HG03432 (cell line): ENCODE results near the gene PATZ1.

ENCODE experiments used
- ATAC-seq: cut with Tn5 transposase; IDR thresholded peaks from one replicate; pipeline ENCODE4 v1.9.1; 2021; ENCODE audit warnings: mild to moderate bottlenecking, moderate library complexity; ENCODE audit not compliant: unreplicated experiment

PATZ1 gene

GRCh38 chr22:31343235-31344191 lies 2.6 kb downstream of the PATZ1 start:
- no peak for ATAC-seq

DNA sequence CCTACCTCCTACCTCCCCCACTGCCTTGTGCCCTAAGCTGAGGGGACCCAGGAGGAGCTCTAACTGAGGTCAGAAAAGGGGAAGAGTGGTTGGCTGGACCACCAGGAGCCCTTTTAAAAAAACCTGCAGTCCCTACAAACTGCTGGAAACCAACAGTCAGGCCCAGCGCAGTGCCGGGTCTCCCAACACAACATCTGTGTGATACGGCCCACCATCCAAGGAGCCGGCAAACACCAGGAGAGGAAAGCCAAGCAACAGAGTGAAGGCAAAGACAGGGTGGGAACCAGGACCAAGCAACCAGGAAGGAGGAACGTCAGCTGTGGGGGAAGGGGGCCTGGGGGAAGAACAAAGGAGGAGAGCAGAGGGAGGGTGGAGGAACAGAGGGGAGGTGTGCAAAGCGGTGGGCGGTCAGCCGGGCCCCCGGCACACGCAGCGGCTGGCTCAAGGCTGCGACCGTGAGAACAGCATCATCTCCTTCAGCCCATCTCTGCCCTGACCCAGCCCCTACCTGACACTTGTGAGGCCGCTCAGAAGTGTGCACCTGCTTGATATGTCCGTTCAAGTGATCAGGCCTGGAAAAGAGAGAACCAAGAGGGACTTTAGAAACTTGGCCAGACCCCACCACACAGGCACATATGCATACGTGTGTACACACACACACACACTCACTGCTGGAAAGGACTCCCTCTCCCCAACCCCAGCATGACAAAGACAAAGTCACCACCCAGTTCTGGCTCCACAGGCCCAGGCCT lies 3.6 kb downstream of the PATZ1 start:
- no peak for ATAC-seq

DNA sequence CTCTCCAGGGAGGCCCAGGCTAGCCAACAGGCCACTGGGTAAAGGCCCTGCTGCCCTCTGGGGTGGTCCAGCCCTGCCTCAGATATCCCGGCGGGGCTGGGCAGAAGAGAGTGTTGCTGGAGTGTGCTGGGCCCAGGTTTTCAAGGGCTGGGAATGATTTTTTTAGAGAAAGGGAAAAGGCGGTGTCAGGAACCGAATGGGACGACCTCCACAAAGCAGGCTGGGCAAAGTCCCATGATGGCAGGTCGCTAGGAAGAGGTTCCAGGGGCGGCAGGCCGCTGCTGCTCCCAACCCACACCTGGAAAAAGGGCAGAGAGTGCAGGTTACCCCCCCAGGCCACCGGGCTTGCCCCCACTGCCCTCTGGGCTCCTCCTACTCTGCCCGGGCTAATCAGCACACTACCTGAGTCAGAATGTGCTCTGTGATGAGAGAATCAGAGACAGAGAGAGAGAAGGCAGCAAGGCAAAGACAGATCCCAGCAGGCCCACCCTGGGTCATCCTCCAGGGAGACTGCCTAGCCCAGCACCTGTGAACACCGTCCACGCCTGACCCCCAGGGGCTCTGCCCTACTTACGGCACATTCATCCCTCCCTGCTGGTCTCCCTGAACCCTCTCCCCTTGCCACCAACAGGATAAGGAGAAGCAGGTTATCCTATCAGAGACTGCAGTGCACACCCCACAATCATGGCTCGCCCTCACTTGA lies 4.6 kb downstream of the PATZ1 start:
- ATAC-seq, result no peak

- no peak for ATAC-seq
These were observed 5.3 kb downstream of the PATZ1 start for GRCh38 chr22:31340765-31341247.

- no peak for ATAC-seq
These were observed 5.8 kb downstream of the PATZ1 start for GRCh38 chr22:31340360-31340759.

DNA sequence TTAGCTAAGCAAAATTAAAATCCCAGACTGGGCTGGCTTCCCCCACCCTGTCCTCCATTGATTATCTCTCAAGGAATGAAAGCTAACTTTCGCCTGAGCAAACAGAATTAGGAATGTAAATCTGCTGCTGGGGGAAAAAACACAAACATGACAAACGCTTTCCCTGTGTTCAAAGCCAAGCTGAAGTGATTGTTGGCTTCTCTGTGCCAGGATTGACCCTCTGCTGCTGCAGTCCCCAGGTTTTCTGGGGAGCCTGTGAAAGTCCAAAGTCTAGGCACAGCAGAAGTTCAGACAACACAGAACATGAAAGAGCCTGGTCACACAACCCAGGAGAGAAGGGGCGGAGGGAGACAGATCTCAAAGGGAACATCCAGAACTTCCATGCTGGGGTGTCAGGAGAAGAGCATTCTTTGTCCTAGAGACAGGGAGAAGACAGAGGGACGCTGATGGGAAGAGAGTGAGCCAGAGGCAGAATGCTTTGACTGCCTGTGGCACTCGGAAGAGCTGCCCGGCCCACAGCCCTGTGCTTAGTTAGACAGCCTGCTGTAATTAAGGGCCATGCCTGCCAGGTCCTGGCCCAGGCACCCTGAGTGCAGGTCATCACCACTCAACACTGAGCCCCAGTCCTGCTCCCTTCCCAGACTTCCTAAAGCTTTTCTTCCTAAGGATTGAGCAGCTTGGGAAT lies 6.9 kb downstream of the PATZ1 start:
- no peak for ATAC-seq

DNA sequence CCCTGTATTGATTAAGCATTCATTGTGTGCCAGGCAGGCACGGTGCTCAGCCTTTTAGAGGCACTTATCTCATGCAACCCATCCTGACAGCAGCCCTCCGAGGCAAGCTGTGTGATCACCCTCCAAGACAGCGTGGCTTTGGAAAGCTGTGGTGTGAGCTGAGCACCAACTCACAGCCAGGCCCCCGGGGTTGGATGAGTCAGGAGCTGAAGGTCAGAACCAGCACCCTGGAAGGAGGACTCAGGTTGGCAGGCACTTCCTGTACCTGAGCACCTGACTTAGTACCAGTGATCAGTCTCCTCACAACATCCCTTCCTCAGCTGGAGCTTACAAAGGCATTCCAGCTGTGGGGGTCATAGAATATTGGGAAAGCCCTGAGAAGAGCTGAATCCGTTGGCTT lies 9.0 kb downstream of the PATZ1 start:
- no peak for ATAC-seq

- ATAC-seq, result no peak
These were observed 11.8 kb downstream of the PATZ1 start for GRCh38 chr22:31334329-31334728.

DNA sequence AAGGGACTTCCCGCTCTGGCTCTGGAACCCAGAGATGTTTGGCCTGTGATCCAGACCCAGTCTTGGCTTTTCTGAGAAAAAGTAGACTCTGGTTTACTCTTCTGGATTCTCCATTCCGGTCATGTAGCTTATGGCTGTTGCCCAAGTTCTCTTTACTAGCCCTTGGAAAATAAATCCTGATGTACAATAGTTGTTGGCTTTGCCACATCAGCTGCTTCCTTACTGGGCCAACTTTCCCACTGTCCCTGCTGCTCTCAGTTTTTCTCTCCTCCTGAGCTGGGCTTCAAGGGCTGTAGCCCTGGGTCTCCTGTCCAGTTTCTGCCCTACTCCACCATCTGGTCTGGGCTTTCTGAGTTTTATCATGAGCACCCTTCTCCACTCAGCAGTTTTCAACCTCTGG lies 12.5 kb downstream of the PATZ1 start:
- ATAC-seq, result no peak

DNA sequence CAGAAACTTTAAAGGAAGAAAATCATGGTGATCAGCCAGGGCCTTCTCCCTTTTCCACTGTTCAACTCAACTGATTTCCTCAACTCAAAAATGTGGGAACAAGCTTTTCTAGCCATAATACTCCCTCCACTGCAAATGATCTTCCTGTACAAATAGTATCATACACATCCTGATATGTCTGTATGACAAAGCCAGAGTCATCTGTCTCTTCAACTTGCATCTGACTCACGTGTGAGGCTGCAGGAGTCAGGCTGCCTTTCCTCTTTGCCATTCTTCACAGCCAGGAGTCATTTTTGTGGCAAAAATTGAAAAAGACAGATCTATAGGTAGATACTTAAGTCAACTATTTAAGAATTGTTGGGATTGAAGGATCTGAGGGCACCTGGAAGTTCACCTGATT lies 13.3 kb downstream of the PATZ1 start:
- ATAC-seq, result no peak

DNA sequence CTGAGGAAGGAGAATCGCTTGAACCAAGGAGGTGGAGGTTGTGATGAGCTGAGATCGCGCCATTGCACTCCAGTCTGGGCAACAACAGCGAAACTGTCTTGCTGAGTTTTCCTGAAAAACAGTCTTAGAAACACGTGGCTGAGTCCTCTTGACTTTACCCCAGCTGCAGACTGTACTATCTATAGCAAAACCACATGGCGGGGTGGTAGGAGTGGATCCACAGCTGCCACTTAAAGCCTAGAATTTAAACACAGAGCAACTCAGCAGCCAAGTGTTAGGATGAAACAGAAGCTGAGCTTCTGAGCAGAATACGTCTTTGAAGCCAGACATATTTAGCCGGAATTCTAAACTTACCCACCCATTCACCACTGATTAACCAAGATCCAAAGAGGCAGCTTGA lies 14.1 kb downstream of the PATZ1 start:
- no peak for ATAC-seq

GRCh38 chr22:31329453-31330215 lies 16.5 kb downstream of the PATZ1 start:
- ATAC-seq, result no peak

DNA sequence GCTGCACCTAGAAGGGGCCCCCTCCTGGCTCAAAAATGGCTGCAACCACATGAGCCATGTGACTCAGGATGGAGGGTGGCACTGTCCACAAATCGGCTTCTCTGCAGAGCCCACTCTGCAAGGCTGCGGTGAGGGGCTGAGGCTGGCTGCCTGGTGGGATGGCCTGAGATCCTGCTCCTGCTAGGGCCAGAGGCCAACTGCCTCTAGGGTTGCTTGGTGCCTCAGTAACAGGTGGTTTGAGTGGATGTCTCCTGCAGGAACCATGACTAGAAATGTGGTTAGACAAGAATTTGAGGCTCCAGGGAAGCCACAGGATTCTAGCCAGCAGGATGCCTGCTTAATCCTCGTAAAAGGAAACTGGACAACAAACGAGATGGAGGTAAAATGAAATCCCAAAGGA lies 17.1 kb downstream of the PATZ1 start:
- ATAC-seq, result no peak

- ATAC-seq, result no peak
These were observed 17.6 kb downstream of the PATZ1 start for GRCh38 chr22:31328544-31328960.

DNA sequence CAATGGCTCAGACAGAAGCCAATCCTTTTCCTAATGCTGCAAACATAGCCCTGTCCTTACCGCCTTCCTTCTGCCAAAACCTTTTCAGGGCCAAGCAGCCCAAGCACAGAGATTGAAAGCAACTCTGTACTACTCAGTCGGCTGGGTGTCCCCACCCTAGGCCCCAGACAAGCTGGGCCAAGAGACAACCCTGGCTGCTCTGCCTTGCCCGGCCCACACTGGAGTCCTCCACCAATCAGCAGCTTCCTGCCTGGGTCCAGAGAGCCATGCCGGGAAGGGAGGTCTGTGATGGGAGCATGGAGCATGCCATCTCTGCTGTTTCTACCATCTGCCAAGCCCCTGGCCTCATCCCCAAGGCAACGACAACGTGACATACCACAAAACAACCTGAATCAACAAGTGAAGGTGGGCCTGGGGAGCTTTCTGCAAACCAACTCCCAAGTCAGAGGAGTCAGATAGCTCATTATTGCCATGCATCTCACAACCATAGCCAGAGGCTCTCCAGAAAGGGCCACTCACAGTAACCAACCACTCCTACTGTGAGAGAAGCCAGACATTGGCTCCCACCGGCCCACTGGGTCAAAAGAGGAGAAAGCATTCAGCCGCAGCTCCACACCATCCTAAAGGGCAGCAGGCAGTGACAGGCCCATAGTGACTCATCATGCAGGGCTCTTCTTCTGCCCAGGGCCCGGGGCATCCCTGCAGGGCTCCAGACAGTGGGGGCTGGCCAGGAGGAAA lies 18.2 kb downstream of the PATZ1 start:
- no peak for ATAC-seq

DNA sequence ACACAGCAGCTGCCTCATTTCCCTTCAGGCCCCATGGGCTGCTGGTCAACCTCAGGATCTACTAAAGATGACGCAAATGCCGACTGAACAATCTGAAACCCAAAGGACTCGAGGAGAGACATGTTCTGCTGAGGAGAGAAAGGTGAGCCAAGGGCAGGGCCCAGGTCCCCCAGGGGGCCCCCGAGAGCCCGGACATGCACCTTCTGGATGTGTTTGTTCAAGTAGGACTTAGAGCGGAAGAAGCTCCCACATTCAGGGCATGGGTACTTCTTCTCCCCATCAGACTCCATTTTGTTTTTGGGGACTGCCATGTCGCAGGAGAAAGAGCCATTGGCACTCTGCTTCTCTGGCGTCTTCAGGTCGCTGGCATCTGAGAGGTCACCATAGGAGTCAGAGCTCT lies 19.3 kb downstream of the PATZ1 start:
- ATAC-seq, result no peak

- ATAC-seq, result no peak
These were observed 22.3 kb downstream of the PATZ1 start for GRCh38 chr22:31323578-31324550.

DNA sequence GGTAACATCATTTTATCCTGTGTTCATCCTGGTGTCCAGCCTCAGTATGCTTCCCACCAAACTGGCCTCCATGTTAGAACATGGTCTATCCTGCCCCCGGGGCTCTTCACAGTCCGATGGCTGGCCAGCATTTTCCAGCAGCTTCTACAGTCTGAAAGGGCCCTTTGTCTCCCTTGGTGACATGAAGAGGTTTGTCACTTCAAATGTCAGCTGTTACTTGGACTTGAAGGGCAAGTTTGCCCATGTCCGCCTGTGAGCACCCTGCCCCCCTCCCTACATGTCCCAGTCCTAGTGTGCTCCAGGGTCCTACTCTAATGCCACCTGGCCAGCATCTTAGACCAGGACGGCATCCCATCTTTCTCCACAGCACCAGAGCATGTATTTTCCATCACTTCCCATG lies 24.7 kb downstream of the PATZ1 start:
- no peak for ATAC-seq
